Measurements from ENCODE around the gene WNT1. TPM values are rescaled to one million over a fixed set of nuclear protein-coding genes. Genes with fewer than 3 reads are reported as not detected.
A peak's percentile ranks its signal among the peaks of the same experiment; 100 is the strongest.

WNT1 gene
- total and polyA plus RNA-seq, 9 of the 15 experiments (the other 6 are each of a cell fraction or from before 2014, with no cell fraction given), result not detected

DNA sequence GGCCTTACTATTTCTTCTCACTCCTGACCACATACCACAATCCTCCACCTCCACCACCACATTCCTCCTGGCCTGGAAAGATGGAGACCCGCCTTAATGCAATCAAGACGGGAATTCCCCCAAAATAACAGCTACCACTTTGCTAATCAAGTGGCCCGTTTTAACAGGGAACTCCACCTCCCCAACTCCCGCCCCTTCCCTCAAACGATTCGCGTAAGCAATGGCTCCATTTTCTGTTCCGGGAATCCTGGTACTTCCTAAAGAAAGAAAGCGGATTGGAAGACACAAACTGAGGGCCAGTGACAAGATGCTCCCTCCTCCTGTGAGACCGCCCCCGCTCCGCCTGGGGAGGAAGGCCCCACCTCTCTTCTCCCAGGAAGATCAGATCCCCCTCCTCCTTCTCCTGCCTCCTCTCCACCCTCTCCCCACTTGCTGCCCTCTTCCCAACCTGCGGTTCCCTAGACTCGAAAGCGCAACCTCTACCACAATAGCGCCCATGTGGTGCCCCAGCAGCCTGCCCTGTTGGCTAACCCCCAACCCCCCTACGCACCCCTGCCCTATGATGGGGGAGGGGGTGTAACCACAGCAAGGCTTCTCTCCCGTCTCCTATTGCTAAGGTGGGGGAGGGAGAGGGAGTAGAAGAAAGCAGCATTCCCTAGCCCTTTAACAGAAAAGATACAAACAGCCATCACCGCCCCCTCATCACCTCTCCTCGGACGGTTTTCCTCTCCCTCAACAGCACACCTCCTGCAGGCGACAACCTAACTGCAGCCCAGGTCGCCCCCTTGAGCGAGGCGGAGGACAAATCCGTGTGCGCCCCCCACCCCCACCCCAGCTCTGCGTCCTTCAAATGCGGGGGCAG, 21.6 kb upstream of the WNT1 start (continued):
- TF ChIP-seq, protein P1, sequence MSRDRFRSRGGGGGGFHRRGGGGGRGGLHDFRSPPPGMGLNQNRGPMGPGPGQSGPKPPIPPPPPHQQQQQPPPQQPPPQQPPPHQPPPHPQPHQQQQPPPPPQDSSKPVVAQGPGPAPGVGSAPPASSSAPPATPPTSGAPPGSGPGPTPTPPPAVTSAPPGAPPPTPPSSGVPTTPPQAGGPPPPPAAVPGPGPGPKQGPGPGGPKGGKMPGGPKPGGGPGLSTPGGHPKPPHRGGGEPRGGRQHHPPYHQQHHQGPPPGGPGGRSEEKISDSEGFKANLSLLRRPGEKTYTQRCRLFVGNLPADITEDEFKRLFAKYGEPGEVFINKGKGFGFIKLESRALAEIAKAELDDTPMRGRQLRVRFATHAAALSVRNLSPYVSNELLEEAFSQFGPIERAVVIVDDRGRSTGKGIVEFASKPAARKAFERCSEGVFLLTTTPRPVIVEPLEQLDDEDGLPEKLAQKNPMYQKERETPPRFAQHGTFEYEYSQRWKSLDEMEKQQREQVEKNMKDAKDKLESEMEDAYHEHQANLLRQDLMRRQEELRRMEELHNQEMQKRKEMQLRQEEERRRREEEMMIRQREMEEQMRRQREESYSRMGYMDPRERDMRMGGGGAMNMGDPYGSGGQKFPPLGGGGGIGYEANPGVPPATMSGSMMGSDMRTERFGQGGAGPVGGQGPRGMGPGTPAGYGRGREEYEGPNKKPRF (IDR thresholded peaks at IDR 0.05; ENCODE audit: low read depth, low read length), result no peak
- TF ChIP-seq, protein P2, sequence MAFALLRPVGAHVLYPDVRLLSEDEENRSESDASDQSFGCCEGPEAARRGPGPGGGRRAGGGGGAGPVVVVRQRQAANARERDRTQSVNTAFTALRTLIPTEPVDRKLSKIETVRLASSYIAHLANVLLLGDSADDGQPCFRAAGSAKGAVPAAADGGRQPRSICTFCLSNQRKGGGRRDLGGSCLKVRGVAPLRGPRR (CRISPR knock-in tag; IDR thresholded peaks at IDR 0.05), result no peak
- TF ChIP-seq DACH1 (IDR thresholded peaks at IDR 0.05; ENCODE audit: partially characterized antibody), result no peak
- TF ChIP-seq KDM5B (IDR thresholded peaks at IDR 0.05; ENCODE audit: insufficient replicate concordance, low read depth, low read length), result no peak
- TF ChIP-seq, protein P3, sequence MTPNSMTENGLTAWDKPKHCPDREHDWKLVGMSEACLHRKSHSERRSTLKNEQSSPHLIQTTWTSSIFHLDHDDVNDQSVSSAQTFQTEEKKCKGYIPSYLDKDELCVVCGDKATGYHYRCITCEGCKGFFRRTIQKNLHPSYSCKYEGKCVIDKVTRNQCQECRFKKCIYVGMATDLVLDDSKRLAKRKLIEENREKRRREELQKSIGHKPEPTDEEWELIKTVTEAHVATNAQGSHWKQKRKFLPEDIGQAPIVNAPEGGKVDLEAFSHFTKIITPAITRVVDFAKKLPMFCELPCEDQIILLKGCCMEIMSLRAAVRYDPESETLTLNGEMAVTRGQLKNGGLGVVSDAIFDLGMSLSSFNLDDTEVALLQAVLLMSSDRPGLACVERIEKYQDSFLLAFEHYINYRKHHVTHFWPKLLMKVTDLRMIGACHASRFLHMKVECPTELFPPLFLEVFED (CRISPR knock-in tag; conservative IDR thresholded peaks at IDR 0.05), result no peak
- TF ChIP-seq, protein P4, sequence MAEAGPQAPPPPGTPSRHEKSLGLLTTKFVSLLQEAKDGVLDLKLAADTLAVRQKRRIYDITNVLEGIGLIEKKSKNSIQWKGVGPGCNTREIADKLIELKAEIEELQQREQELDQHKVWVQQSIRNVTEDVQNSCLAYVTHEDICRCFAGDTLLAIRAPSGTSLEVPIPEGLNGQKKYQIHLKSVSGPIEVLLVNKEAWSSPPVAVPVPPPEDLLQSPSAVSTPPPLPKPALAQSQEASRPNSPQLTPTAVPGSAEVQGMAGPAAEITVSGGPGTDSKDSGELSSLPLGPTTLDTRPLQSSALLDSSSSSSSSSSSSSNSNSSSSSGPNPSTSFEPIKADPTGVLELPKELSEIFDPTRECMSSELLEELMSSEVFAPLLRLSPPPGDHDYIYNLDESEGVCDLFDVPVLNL (CRISPR knock-in tag; IDR thresholded peaks at IDR 0.05; ENCODE audit: low read depth), result no peak
- no peak for TF ChIP-seq ZNF77 (CRISPR knock-in tag; IDR thresholded peaks at IDR 0.05)
- 0 out of 2 replicates have a peak, but pooled peaks have one; percentile 43 for TF ChIP-seq ZZZ3 (IDR thresholded peaks at IDR 0.05)
- TF ChIP-seq, protein P5, sequence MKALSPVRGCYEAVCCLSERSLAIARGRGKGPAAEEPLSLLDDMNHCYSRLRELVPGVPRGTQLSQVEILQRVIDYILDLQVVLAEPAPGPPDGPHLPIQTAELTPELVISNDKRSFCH (CRISPR knock-in tag; IDR thresholded peaks at IDR 0.05), result no peak
- TF ChIP-seq, protein P5 (tag; IDR thresholded peaks at IDR 0.05), result no peak
- TF ChIP-seq PHF21A (IDR thresholded peaks at IDR 0.05; ENCODE audit: borderline replicate concordance, low read depth), result 0 out of 2 replicates have a peak, but pooled peaks have one; percentile 46
- TF ChIP-seq, protein P6, sequence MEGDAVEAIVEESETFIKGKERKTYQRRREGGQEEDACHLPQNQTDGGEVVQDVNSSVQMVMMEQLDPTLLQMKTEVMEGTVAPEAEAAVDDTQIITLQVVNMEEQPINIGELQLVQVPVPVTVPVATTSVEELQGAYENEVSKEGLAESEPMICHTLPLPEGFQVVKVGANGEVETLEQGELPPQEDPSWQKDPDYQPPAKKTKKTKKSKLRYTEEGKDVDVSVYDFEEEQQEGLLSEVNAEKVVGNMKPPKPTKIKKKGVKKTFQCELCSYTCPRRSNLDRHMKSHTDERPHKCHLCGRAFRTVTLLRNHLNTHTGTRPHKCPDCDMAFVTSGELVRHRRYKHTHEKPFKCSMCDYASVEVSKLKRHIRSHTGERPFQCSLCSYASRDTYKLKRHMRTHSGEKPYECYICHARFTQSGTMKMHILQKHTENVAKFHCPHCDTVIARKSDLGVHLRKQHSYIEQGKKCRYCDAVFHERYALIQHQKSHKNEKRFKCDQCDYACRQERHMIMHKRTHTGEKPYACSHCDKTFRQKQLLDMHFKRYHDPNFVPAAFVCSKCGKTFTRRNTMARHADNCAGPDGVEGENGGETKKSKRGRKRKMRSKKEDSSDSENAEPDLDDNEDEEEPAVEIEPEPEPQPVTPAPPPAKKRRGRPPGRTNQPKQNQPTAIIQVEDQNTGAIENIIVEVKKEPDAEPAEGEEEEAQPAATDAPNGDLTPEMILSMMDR (IDR thresholded peaks at IDR 0.05 in 2 of 3, conservative IDR thresholded peaks at IDR 0.05 in 1 of 3; ENCODE audit: insufficient read depth in 2 of 3, low read depth in 1 of 3, low read length in 3 of 3), result peak in 2 of 3 experiments; percentile 1 to 58; a peak in 2 of 6 replicates
- TF ChIP-seq FOXK1 (CRISPR knock-in tag; IDR thresholded peaks at IDR 0.05; ENCODE audit: borderline replicate concordance), result no peak
- TF ChIP-seq POU5F1 (IDR thresholded peaks at IDR 0.05; ENCODE audit: borderline replicate concordance, low read depth, low read length, partially characterized antibody), result no peak
- TF ChIP-seq ZNF699 (CRISPR knock-in tag; IDR thresholded peaks at IDR 0.05; ENCODE audit: insufficient replicate concordance), result no peak
- TF ChIP-seq EWSR1 (IDR thresholded peaks at IDR 0.05; ENCODE audit: borderline replicate concordance, low read depth, partially characterized antibody), result no peak
- TF ChIP-seq MCM3 (IDR thresholded peaks at IDR 0.05), result no peak
- no peak for TF ChIP-seq XRCC5 (IDR thresholded peaks at IDR 0.05; ENCODE audit: low read depth, low read length)
- no peak for TF ChIP-seq GTF2E2 (tag; IDR thresholded peaks at IDR 0.05)

Data from K562 (cell line).